SH-SY5Y (cell line): ENCODE results near the gene CYB5R2.

Source experiments
- GATA2 ChIP-seq: IDR thresholded peaks from 2 replicates; pipeline ENCODE4 v1.6.1; 2011; ENCODE audit warnings: mild to moderate bottlenecking, low read depth, low read length
- GATA3 ChIP-seq: IDR thresholded peaks from 2 replicates; pipeline ENCODE4 v1.6.1; 2011; ENCODE audit warnings: low read depth, mild to moderate bottlenecking, low read length, moderate library complexity

The CYB5R2 gene

GRCh38 chr11:7677071-7677470, 3.8 kb upstream of the CYB5R2 start:
- TF ChIP-seq GATA3 (no peak), GATA2 (no peak)

- TF ChIP-seq GATA3, result no peak
- TF ChIP-seq GATA2, result no peak
These were observed 2.3 kb upstream of the CYB5R2 start for GRCh38 chr11:7675631-7676030.

DNA sequence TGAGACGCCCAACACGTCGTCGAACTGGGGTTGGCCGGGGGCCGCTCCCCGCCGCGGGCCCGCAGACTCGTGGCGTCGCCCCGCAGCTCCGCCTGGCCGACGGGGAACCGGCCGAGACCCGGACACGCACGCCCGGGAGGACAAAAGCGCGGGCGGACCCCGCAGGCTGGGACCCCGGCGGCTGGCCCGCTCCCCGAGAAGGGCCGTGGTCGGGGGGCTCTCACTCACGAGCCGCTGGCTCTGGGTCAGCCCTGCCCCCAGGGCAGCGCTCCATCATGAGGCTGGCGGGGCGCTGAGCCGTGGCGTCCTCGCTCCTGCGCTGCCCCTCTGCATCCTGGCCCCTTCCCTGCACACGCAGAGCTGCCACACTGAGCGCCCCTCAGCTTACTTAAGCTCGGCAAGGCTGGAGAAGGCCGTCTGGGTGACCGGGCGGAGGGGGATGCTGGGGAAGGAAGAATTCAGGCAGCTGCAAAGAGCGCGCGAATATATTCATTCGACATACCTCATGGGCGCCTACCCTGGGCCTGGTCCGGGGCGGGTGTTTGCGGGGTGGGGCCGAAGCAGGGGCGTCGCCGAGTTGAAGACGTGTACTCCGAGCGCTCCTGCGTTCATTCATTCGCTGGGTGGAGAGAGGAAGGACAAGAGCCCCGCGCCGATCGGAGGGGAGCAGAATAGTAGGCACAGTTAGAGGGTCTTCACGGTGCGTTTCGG, 579 bp upstream of the CYB5R2 start:
- TF ChIP-seq GATA3, result no peak
- no peak for TF ChIP-seq GATA2

- TF ChIP-seq GATA3, result no peak
- TF ChIP-seq GATA2, result no peak
These were observed 882 bp downstream of the CYB5R2 start for GRCh38 chr11:7672276-7672959.

DNA sequence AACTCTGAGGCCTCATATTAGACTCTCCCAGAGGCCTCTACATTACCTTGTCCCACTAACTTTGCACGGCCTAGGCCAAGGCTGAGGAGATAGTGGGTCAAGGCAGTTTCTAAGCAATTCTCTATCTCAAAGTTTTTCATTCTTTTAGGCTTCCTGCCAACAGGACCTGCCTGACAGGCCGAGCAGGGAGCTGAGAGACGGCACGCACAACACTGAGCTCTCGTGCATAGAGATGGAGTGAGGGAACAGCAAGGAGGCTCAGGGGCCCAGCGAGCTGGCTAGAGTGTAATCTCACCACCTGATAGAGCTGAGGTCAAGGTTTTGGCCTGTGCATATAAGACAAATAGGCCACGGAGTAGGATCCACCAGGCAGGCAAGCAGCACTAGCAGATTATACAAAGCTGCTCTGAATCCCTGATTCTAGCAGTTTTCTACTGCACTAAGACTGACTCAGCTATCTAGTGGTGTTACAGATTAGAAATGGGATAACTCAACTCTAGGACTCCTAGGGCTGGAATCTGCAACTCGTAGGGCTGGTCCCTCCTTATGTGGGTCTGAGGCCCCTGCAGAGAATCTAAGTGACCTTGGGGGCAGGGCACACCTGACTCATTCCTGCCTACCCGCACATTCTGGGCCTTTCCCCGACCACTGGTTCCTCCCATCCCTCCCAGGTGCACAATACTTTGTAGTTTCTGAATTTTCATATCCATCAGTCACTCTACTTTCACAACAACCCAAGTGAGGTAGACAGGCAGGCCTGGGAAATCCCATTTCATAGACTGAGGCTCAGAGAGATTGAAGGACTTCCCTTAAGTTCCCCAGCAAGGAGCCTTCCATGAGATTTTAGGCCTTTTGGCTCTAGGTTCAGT, 1.7 kb downstream of the CYB5R2 start:
- TF ChIP-seq GATA2 (no peak), GATA3 (no peak)

GRCh38 chr11:7670641-7671040, 2.7 kb downstream of the CYB5R2 start:
- TF ChIP-seq GATA2 (no peak), GATA3 (no peak)

- TF ChIP-seq GATA2 (no peak), GATA3 (no peak)
These were observed 4.4 kb downstream of the CYB5R2 start for GRCh38 chr11:7668911-7669310.

GRCh38 chr11:7668464-7668863, 4.8 kb downstream of the CYB5R2 start:
- TF ChIP-seq GATA3, result no peak
- TF ChIP-seq GATA2, result no peak

- TF ChIP-seq GATA2 (no peak), GATA3 (no peak)
These were observed 5.8 kb downstream of the CYB5R2 start for GRCh38 chr11:7667460-7667859.

- no peak for TF ChIP-seq GATA2
These were observed 6.9 kb downstream of the CYB5R2 start for GRCh38 chr11:7666292-7666866.

- no peak for TF ChIP-seq GATA3
- no peak for TF ChIP-seq GATA2
These were observed 7.6 kb downstream of the CYB5R2 start for GRCh38 chr11:7665473-7666291.

- TF ChIP-seq GATA2, result no peak
- TF ChIP-seq GATA3, result no peak
These were observed 8.4 kb downstream of the CYB5R2 start for GRCh38 chr11:7664867-7665266.

- no peak for TF ChIP-seq GATA3
- TF ChIP-seq GATA2, result no peak
These were observed 15.8 kb downstream of the CYB5R2 start for GRCh38 chr11:7657306-7658025.

- TF ChIP-seq GATA3 (no peak), GATA2 (no peak)
These were observed 16.6 kb downstream of the CYB5R2 start for GRCh38 chr11:7656704-7657103.
